GM23338 (cell line): Measurements from ENCODE around the gene ADRB2. TPM values are rescaled to one million over a fixed set of nuclear protein-coding genes. Genes with fewer than 3 reads are reported as not detected.

ENCODE experiments used
- ATAC-seq: fragments of 200-7000 bp; cut with Tn5 transposase; 3 replicates; pipeline ENCODE4 v1.9.1; 2020
- DNase-seq: peaks from one replicate; pipeline ENCODE4 v3.0.0-alpha.2; 2015; ENCODE audit warnings: low spot score
- H2AFZ ChIP-seq: fragments of 200-600 bp; sonication (generic); 2 replicates; pipeline ENCODE4 v1.8.0; 2016; ENCODE audit warnings: antibody characterized with exemption, mild to moderate bottlenecking, moderate library complexity
- H3F3A ChIP-seq: fragments of 200-600 bp; sonication (generic); replicated peaks from 2 replicates; pipeline ENCODE4 v1.8.0; 2017; ENCODE audit warnings: antibody characterized with exemption, mixed run types, low read depth
- H3K27ac ChIP-seq: fragments of 200-600 bp; sonication (generic); 2 replicates; pipeline ENCODE4 v1.6.1; 2016; ENCODE audit warnings: low read depth
- H3K27me3 ChIP-seq: fragments of 200-600 bp; sonication (generic); 2 replicates; pipeline ENCODE4 v1.8.0; 2016; ENCODE audit warnings: mild to moderate bottlenecking, mixed run types, moderate library complexity; ENCODE audit not compliant: insufficient read depth
- H3K36me3 ChIP-seq: fragments of 200-600 bp; sonication (generic); 2 replicates; pipeline ENCODE4 v1.8.0; 2016; ENCODE audit warnings: mild to moderate bottlenecking; ENCODE audit not compliant: insufficient read depth
- H3K4me1 ChIP-seq: fragments of 200-600 bp; sonication (generic); 2 replicates; pipeline ENCODE4 v1.8.0; 2016; ENCODE audit warnings: mild to moderate bottlenecking, moderate library complexity; ENCODE audit not compliant: insufficient read depth
- H3K4me2 ChIP-seq: fragments of 200-600 bp; sonication (generic); 2 replicates; pipeline ENCODE4 v1.7.1; 2017; ENCODE audit warnings: mixed run types
- H3K4me3 ChIP-seq: fragments of 200-600 bp; sonication (generic); 2 replicates; pipeline ENCODE4 v1.6.1; 2016; ENCODE audit warnings: mixed run types
- H3K79me2 ChIP-seq: fragments of 200-600 bp; sonication (generic); replicated peaks from 2 replicates; pipeline ENCODE4 v1.8.0; 2017; ENCODE audit warnings: mild to moderate bottlenecking; ENCODE audit not compliant: insufficient read depth
- H3K9me2 ChIP-seq: fragments of 200-600 bp; sonication (generic); 2 replicates; pipeline ENCODE4 v1.8.0; 2017; ENCODE audit not compliant: insufficient read depth
- H4K20me1 ChIP-seq: fragments of 200-600 bp; sonication (generic); replicated peaks from 2 replicates; pipeline ENCODE4 v1.8.0; 2017; ENCODE audit warnings: mild to moderate bottlenecking; ENCODE audit not compliant: insufficient read depth
- H3K27ac Mint-ChIP-seq: 2 replicates; pipeline ENCODE4 v1.8.0; 2020; ENCODE audit warnings: inconsistent platforms, mild to moderate bottlenecking, moderate library complexity, mixed read lengths
- H3K27me3 Mint-ChIP-seq: 3 replicates; pipeline ENCODE4 v1.8.0; 2022; ENCODE audit warnings: low read depth, mild to moderate bottlenecking, moderate library complexity, mixed read lengths, inconsistent platforms; ENCODE audit not compliant: insufficient read depth, poor library complexity
- H3K36me3 Mint-ChIP-seq: 3 replicates; pipeline ENCODE4 v1.8.0; 2021; ENCODE audit warnings: low read depth, mild to moderate bottlenecking, inconsistent platforms, moderate library complexity, mixed read lengths
- H3K4me1 Mint-ChIP-seq: 3 replicates; pipeline ENCODE4 v1.8.0; 2020; ENCODE audit warnings: mild to moderate bottlenecking, inconsistent platforms, mixed read lengths
- H3K4me3 Mint-ChIP-seq: 3 replicates; pipeline ENCODE4 v1.8.0; 2021; ENCODE audit warnings: moderate library complexity, mild to moderate bottlenecking, inconsistent platforms, mixed read lengths
- H3K9me3 Mint-ChIP-seq: 3 replicates; pipeline ENCODE4 v1.8.0; 2020; ENCODE audit warnings: moderate library complexity, mild to moderate bottlenecking, inconsistent platforms, mixed read lengths
- ETS1 ChIP-seq: IDR thresholded peaks from 2 replicates; pipeline ENCODE4 v1.6.1; 2016; ENCODE audit warnings: antibody characterized with exemption
- JUNB ChIP-seq: IDR thresholded peaks from one replicate; pipeline ENCODE4 v1.6.1; 2016; ENCODE audit warnings: antibody characterized with exemption; ENCODE audit not compliant: unreplicated experiment
- STAT1 ChIP-seq: IDR thresholded peaks from one replicate; pipeline ENCODE4 v1.6.1; 2016; ENCODE audit warnings: antibody characterized with exemption; ENCODE audit not compliant: unreplicated experiment
- ZNF462 ChIP-seq: fragments of 250-450 bp; sonication (Bioruptor Pico); IDR thresholded peaks from 2 replicates; pipeline ENCODE4 v1.5.0; 2020; ENCODE audit warnings: mild to moderate bottlenecking, moderate library complexity
- polyA plus RNA-seq: library from polyadenylated mRNA; unstranded; fragments of >200 nt; fragmentation: Nextera tagmentation; extraction: Ambion mirVana; gene quantifications from 2 replicates; pipeline ENCODE4 v1.2.1, GENCODE V29; 2016
- total RNA-seq: library from RNA; depleted of rRNA; stranded (reverse); fragments of >200 nt; shearing (Covaris generic); gene quantifications from 2 replicates; pipeline ENCODE4 v1.2.3, GENCODE V29; 2014

Gene ADRB2
- total and polyA plus RNA-seq, 2 experiments from 2014 or later: 0.44 to 1.3 TPM

DNA sequence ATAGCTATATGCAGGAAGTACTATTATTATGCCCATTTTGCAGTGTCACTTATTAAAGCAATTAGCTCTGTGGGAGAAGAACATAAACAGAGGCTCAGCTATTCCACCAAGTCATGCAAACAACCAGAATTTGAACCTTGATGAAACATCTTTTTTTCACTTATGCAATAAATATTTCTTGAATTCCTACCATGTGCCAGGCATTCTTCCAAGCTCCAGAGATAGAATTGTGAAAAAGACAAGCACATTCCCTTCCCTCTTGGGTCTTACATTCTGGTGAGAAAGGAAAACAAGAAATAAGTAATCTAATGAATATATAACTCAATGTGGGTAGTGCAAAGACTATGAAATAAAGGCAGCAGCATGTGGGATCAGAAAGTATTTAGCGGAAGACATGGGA lies 32.1 kb upstream of the ADRB2 start:
- Mint-ChIP-seq H3K4me1 (no peaks in the 10 kb centered on the region), H3K27me3 (peaks cover 2% of the 10 kb centered on the region), H3K4me3 (no peak overlapping the region), H3K36me3 (no peaks in the 10 kb centered on the region), H3K27ac (no peak overlapping the region), H3K9me3 (no peaks in the 10 kb centered on the region)
- Histone ChIP-seq H3K4me1 (no peaks in the 10 kb centered on the region), H3K36me3 (no peaks in the 10 kb centered on the region), H3K4me3 (no peak overlapping the region), H4K20me1 (no peaks in the 10 kb centered on the region), H3K27me3 (no peaks in the 10 kb centered on the region), H3K27ac (no peak overlapping the region), H3F3A (no peaks in the 10 kb centered on the region), H2AFZ (no peak overlapping the region), H3K79me2 (no peaks in the 10 kb centered on the region), H3K4me2 (no peak overlapping the region), H3K9me2 (no peaks in the 10 kb centered on the region)
- no peak for ATAC-seq
- no peak for TF ChIP-seq STAT1
- TF ChIP-seq JUNB: no peak
- TF ChIP-seq ZNF462 (CRISPR knock-in tag): no peak
- DNase-seq: no peak

DNA sequence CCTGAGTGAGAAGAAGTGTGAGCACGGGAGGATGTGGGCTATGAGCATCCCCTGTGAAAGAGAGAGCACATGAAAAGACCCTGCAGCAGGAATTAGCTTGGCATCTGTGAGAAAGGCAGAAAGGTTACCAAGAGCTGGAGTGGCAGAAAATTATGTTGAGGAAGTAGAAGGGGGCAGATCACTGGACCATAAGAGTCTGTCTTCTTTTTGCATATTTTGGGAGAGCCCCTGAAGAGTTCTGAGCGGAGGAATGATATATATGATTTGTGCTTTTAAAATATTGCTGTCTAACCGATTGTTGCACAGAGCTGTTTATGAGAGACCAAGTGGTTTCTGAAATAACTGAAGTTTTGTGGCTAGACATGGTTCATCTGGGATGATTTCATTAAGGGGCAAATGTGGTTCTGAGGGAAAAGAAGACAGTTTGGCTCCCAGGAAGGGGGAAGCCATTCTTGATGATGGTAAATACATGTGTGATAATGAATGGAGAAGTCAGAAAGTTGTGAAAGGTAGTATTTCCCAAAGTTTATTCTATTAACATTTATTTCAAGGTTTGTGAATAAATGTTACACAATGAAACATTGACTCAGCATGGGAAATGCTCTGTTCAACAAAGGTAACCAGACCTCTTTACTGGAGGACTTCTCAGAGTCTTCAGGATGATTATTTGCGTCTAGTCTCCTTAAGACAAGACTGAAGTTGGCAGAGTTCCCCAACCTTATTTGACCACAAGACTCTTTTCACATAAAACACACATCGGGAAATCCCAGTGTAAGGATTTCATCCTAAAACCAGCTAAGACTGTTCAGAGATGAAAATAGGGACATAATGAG lies 31.5 kb upstream of the ADRB2 start:
- no peaks in the 10 kb centered on the region for H3F3A ChIP-seq
- Mint-ChIP-seq H3K9me3 (no peaks in the 10 kb centered on the region), H3K36me3 (no peaks in the 10 kb centered on the region), H3K4me3 (no peak overlapping the region), H3K27me3 (peaks cover 2% of the 10 kb centered on the region), H3K27ac (no peak overlapping the region), H3K4me1 (no peaks in the 10 kb centered on the region)
- no peak overlapping the region for H2AFZ ChIP-seq
- TF ChIP-seq ETS1 (no peak), JUNB (no peak)
- no peak overlapping the region for H3K4me3 ChIP-seq
- no peak overlapping the region for H3K4me2 ChIP-seq
- no peaks in the 10 kb centered on the region for H3K79me2 ChIP-seq
- H3K27ac ChIP-seq: no peak overlapping the region
- ATAC-seq (no peak), DNase-seq (no peak)
- H4K20me1 ChIP-seq: no peaks in the 10 kb centered on the region
- H3K4me1 ChIP-seq: no peaks in the 10 kb centered on the region
- H3K9me2 ChIP-seq: no peaks in the 10 kb centered on the region
- H3K27me3 ChIP-seq: no peaks in the 10 kb centered on the region
- H3K36me3 ChIP-seq: no peaks in the 10 kb centered on the region
